HG03575 (cell line): ENCODE measurements around the gene PSMC3IP.

Source experiments
- ATAC-seq: cut with Tn5 transposase; IDR thresholded peaks from one replicate; pipeline ENCODE4 v1.9.1; 2021; ENCODE audit not compliant: unreplicated experiment, insufficient number of reproducible peaks, low FRiP score; ENCODE audit errors: extremely low read depth

The PSMC3IP gene

DNA sequence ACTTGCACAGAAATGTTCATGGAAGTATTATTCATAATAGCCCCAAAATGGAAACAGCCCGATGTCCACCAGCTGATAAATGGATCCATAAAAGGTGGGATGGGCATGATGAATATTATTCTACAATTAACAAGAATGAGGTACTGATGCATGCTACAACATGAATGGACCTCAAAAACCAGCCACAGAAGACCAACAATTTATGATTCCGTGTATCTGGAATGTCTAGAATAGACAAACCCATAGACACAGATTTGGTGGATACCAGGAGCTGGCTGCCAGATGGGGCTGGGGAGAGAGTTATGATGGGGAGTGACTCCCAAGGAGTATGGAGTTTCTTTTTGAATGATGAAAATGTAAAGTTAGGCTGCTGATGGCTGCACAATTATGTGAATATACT, 52.3 kb downstream of the PSMC3IP start:
- no peak for ATAC-seq

DNA sequence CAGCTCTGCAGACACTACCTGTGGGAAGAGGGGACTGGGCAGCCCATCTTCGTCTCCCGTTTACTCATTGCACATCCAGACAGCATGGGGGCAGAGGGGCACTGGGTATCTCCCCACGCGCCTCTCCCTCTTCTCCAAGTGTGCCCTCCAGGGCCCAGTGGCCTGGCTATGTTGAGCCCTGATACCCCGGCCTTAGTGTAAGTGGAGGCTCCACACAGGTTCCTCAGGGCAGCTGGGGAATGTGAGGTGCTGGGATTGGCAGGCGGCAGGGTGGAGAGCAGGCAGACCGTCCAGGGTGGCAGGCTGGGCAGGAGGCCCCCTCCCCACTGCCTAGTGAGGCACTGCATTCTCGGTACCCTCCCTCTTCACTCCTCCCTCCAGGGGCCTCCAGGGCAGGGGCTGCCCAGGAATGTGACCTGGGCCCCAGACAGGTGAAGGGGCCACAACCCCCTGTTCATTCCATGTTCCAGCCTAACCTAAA, 54.7 kb downstream of the PSMC3IP start:
- no peak for ATAC-seq
